Measurements from ENCODE around the gene SALL3.

DNA sequence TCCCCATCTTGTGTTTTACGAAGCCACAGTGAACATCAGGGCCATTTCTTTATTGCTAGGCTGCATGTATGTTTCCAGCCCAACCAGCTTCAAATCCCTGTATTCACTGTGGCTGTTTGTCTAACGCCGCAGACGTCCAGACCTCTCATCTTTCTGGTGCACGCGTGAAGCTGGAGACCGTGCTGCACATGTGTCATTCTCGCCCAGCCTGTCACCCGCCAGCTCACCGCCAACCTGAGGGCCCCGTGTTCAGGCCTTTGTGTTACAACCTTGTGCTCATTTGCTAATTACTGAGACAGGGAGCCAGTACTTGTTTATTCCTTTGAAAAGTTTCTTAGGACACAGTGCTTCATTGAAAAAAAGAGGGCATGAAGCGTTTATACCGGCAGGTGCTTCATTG, 21.4 kb downstream of the SALL3 start:
- TF ChIP-seq, protein P1, sequence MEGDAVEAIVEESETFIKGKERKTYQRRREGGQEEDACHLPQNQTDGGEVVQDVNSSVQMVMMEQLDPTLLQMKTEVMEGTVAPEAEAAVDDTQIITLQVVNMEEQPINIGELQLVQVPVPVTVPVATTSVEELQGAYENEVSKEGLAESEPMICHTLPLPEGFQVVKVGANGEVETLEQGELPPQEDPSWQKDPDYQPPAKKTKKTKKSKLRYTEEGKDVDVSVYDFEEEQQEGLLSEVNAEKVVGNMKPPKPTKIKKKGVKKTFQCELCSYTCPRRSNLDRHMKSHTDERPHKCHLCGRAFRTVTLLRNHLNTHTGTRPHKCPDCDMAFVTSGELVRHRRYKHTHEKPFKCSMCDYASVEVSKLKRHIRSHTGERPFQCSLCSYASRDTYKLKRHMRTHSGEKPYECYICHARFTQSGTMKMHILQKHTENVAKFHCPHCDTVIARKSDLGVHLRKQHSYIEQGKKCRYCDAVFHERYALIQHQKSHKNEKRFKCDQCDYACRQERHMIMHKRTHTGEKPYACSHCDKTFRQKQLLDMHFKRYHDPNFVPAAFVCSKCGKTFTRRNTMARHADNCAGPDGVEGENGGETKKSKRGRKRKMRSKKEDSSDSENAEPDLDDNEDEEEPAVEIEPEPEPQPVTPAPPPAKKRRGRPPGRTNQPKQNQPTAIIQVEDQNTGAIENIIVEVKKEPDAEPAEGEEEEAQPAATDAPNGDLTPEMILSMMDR (IDR thresholded peaks at IDR 0.05; ENCODE audit: low read length) = no peak
- no peak for TF ChIP-seq EZH2 (optimal IDR thresholded peaks at IDR 0.05; ENCODE audit: low read depth, low read length)
